ENCODE results near the gene CCDC178. TPM values are rescaled to one million over a fixed set of nuclear protein-coding genes. Genes with fewer than 3 reads are reported as not detected.

The CCDC178 gene
- polyA plus RNA-seq, 1 donor from 2014 or later: not detected

GRCh38 chr18:33470216-33470615 is 29.7 kb upstream of the CCDC178 start:
- H3K9me2 ChIP-seq (ENCODE audit: insufficient read depth, low read length): no peaks in the 10 kb centered on the region
- no peaks in the 10 kb centered on the region for H3K9me3 ChIP-seq (ENCODE audit: low read length)
- H3K9ac ChIP-seq (ENCODE audit: low read length): no peak overlapping the region
- no peaks in the 10 kb centered on the region for H4K20me1 ChIP-seq (ENCODE audit: insufficient read depth)
- no peak overlapping the region for H3K27ac ChIP-seq (ENCODE audit: low read length)
- no peak overlapping the region for H2AFZ ChIP-seq (ENCODE audit: low read depth, low read length)
- H3K4me2 ChIP-seq (ENCODE audit: low read length): no peak overlapping the region
- TF ChIP-seq EZH2 (IDR thresholded peaks at IDR 0.05; ENCODE audit: borderline replicate concordance, insufficient read depth, low read length, poor library complexity, severe bottlenecking) (no peak), MXI1 (conservative IDR thresholded peaks at IDR 0.05; ENCODE audit: poor library complexity, severe bottlenecking) (no peak)
- no peaks in the 10 kb centered on the region for H3K27me3 ChIP-seq (ENCODE audit: insufficient read depth, low read depth, low read length)
- no peaks in the 10 kb centered on the region for H3F3A ChIP-seq (ENCODE audit: insufficient read depth, low read length, poor library complexity, severe bottlenecking)
- H3K36me3 ChIP-seq (ENCODE audit: insufficient read depth, low read length): no peaks in the 10 kb centered on the region
- H3K4me3 ChIP-seq (ENCODE audit: low read length): no peak overlapping the region
- no peaks in the 10 kb centered on the region for H3K79me2 ChIP-seq (replicated peaks; ENCODE audit: insufficient read depth, low read length)

- Histone ChIP-seq H3K27ac (ENCODE audit: low read length) (no peak overlapping the region), H2AFZ (ENCODE audit: low read depth, low read length) (no peak overlapping the region), H3F3A (ENCODE audit: insufficient read depth, low read length, poor library complexity, severe bottlenecking) (no peaks in the 10 kb centered on the region), H3K27me3 (ENCODE audit: insufficient read depth, low read depth, low read length) (no peaks in the 10 kb centered on the region), H3K9ac (ENCODE audit: low read length) (no peak overlapping the region), H3K36me3 (ENCODE audit: insufficient read depth, low read length) (no peaks in the 10 kb centered on the region), H3K79me2 (replicated peaks; ENCODE audit: insufficient read depth, low read length) (no peaks in the 10 kb centered on the region), H4K20me1 (ENCODE audit: insufficient read depth) (no peaks in the 10 kb centered on the region), H3K4me3 (ENCODE audit: low read length) (no peak overlapping the region), H3K4me2 (ENCODE audit: low read length) (no peak overlapping the region), H3K9me2 (ENCODE audit: insufficient read depth, low read length) (no peaks in the 10 kb centered on the region), H3K9me3 (ENCODE audit: low read length) (no peaks in the 10 kb centered on the region)
- no peak for TF ChIP-seq REST (IDR thresholded peaks at IDR 0.05; ENCODE audit: borderline replicate concordance)
- no peak for TF ChIP-seq RAD21 (conservative IDR thresholded peaks at IDR 0.05)
- TF ChIP-seq TAF1 (IDR thresholded peaks at IDR 0.05; ENCODE audit: low read depth): no peak
- TF ChIP-seq EZH2 (IDR thresholded peaks at IDR 0.05; ENCODE audit: borderline replicate concordance, insufficient read depth, low read length, poor library complexity, severe bottlenecking): no peak
- no peak for TF ChIP-seq CTCF (IDR thresholded peaks at IDR 0.05; ENCODE audit: poor library complexity, severe bottlenecking)
- TF ChIP-seq POLR2AphosphoS5 (IDR thresholded peaks at IDR 0.05): no peak
Measured at GRCh38 chr18:33469699-33470098, 29.2 kb upstream of the CCDC178 start.

- no peak overlapping the region for H3K9ac ChIP-seq (ENCODE audit: low read length)
- H3K36me3 ChIP-seq (ENCODE audit: insufficient read depth, low read length): no peaks in the 10 kb centered on the region
- no peak overlapping the region for H2AFZ ChIP-seq (ENCODE audit: low read depth, low read length)
- H4K20me1 ChIP-seq (ENCODE audit: insufficient read depth): no peaks in the 10 kb centered on the region
- H3K27me3 ChIP-seq (ENCODE audit: insufficient read depth, low read depth, low read length): no peaks in the 10 kb centered on the region
- no peak overlapping the region for H3K4me2 ChIP-seq (ENCODE audit: low read length)
- H3K79me2 ChIP-seq (replicated peaks; ENCODE audit: insufficient read depth, low read length): no peaks in the 10 kb centered on the region
- no peaks in the 10 kb centered on the region for H3K9me2 ChIP-seq (ENCODE audit: insufficient read depth, low read length)
- H3F3A ChIP-seq (ENCODE audit: insufficient read depth, low read length, poor library complexity, severe bottlenecking): no peaks in the 10 kb centered on the region
- TF ChIP-seq SMC3 (conservative IDR thresholded peaks at IDR 0.05; ENCODE audit: poor library complexity) (no peak), CTCF (IDR thresholded peaks at IDR 0.05; ENCODE audit: poor library complexity, severe bottlenecking) (no peak), EP300 (conservative IDR thresholded peaks at IDR 0.05; ENCODE audit: poor library complexity, severe bottlenecking) (no peak), EZH2 (IDR thresholded peaks at IDR 0.05; ENCODE audit: borderline replicate concordance, insufficient read depth, low read length, poor library complexity, severe bottlenecking) (no peak), TAF1 (IDR thresholded peaks at IDR 0.05; ENCODE audit: low read depth) (no peak), MXI1 (conservative IDR thresholded peaks at IDR 0.05; ENCODE audit: poor library complexity, severe bottlenecking) (no peak), POLR2AphosphoS5 (IDR thresholded peaks at IDR 0.05) (no peak), RAD21 (conservative IDR thresholded peaks at IDR 0.05) (no peak), REST (IDR thresholded peaks at IDR 0.05; ENCODE audit: borderline replicate concordance) (no peak)
- no peak overlapping the region for H3K27ac ChIP-seq (ENCODE audit: low read length)
- no peak overlapping the region for H3K4me3 ChIP-seq (ENCODE audit: low read length)
- no peaks in the 10 kb centered on the region for H3K9me3 ChIP-seq (ENCODE audit: low read length)
Measured at GRCh38 chr18:33467531-33467930, 27.0 kb upstream of the CCDC178 start.
